ENCODE results near the gene SRC. TPM values are rescaled to one million over a fixed set of nuclear protein-coding genes. Genes with fewer than 3 reads are reported as not detected.
A peak's percentile ranks its signal among the peaks of the same experiment; 100 is the strongest.

The SRC gene
- total RNA-seq, 4 donors from 2014 or later, result 17.1 to 23.7 (median 17.8) TPM

DNA sequence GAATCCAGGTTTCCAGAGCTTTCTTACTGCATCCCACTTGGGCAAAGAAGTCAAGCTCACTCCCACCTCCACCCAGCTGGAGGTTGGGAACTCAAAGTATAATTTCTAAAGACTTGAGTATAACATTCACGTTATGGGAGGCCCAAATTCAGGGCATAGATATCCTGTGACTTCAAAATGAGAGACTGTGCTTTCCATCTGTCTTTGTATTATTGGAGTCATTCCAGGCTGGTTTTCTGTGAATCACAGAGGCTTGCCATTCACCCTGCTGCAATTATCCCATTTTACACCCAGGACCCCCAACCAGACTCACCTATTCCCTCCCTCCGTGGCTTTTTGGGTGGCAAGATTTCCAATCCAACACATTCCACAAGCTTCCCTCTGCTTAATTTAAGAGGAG lies 19.3 kb upstream of the SRC start:
- intact Hi-C loops (cut with DNase I), result no loop called here
- Histone ChIP-seq H3K36me3 (no peaks in the 10 kb centered on the region), H3K9me3 (no peaks in the 10 kb centered on the region), H3K27me3 (no peaks in the 10 kb centered on the region), H3K4me3 (replicated peaks in 1 of 3) (no peak overlapping the region), H3K27ac (no peak overlapping the region), H3K4me1 (no peaks in the 10 kb centered on the region)
- 84 to 88% methylated on average over 2 of the region's 2 CpGs for WGBS, 2 donors
- no peak for TF ChIP-seq POLR2A (IDR thresholded peaks at IDR 0.05)
- no peak for TF ChIP-seq CTCF (IDR thresholded peaks at IDR 0.05)
- DNase-seq, result no peak

DNA sequence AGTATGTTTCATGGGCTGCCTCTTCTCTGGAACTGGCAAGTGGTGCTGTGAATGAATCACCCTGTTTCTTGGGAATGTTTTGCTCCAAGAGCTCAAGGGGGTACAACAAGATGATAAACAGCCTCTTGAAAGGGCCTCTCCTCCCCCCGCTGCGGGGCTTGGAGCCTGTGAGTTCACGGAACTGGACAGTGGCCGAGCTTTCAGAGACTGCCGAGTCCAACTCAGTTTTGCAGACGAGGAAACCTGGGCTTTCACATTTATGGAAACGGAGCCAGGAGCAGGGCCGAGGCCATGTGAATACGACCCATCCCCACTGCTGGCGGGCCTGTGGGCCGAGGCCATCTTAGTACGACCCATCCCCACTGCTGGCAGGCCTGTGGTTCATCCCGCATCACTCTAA lies 18.2 kb upstream of the SRC start:
- no peaks in the 10 kb centered on the region for H3K4me1 ChIP-seq
- DNase-seq, result peak; percentile 32 to 38
- no peaks in the 10 kb centered on the region for H3K9me3 ChIP-seq
- TF ChIP-seq POLR2A (IDR thresholded peaks at IDR 0.05), result no peak
- no peak for TF ChIP-seq CTCF (IDR thresholded peaks at IDR 0.05)
- intact Hi-C loops (cut with DNase I), result no loop called here
- 63 to 67% methylated on average over 7 to 10 of the region's 13 CpGs for WGBS, 2 donors
- no peaks in the 10 kb centered on the region for H3K27me3 ChIP-seq
- H3K27ac ChIP-seq, result peak overlapping the region in 1 of 3 donors; percentile 5
- no peaks in the 10 kb centered on the region for H3K36me3 ChIP-seq
- no peak overlapping the region for H3K4me3 ChIP-seq (replicated peaks in 1 of 3)

DNA sequence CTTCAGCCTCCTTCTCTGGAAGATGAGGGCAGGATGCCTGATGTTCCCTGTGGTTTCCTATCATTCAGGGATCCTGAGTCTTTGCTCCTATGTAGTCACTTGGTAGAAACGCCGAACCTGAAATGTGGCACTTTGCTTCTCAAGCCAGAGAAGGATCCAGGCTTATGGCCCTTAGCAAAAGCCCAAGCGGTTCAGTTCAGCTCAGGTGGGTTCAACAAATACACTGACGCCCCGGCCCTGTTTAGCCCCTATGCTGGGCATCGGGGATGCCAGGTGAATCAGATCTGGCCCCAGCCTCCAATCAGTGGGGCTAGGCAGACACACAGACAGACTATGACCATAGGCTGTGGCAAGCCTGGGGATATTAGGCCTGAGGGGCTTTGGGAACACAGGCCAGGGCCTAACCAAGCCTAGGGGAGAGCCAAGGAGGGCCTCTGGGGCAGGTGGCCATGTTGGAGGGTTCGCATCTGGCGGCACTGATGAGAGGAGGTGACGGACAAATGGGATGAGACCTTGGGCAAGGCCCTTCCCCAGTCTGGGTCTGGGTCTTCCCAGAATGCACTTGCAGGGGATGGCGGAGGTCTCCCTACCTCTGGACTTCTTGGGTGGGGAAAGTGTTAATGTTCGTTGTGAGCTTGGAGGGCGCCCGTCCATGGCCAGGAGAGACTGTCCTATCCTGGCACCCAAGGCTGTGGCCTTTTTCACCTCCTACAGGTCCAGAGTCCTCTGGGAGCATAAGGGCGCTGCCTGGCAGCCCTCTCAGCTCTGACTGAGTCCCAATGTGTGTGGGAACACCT lies 17.6 kb upstream of the SRC start:
- H3K4me1 ChIP-seq, result no peaks in the 10 kb centered on the region
- 95% methylated on average over 12 to 14 of the region's 14 CpGs for WGBS, 2 donors
- no peaks in the 10 kb centered on the region for H3K27me3 ChIP-seq
- H3K4me3 ChIP-seq (replicated peaks in 1 of 3), result no peak overlapping the region
- DNase-seq, result no peak
- TF ChIP-seq POLR2A (IDR thresholded peaks at IDR 0.05) (no peak), CTCF (IDR thresholded peaks at IDR 0.05) (no peak)
- H3K27ac ChIP-seq, result peak overlapping the region in 1 of 3 donors; percentile 5
- intact Hi-C loops (cut with DNase I), result no loop called here
- H3K36me3 ChIP-seq, result no peaks in the 10 kb centered on the region
- H3K9me3 ChIP-seq, result no peaks in the 10 kb centered on the region

DNA sequence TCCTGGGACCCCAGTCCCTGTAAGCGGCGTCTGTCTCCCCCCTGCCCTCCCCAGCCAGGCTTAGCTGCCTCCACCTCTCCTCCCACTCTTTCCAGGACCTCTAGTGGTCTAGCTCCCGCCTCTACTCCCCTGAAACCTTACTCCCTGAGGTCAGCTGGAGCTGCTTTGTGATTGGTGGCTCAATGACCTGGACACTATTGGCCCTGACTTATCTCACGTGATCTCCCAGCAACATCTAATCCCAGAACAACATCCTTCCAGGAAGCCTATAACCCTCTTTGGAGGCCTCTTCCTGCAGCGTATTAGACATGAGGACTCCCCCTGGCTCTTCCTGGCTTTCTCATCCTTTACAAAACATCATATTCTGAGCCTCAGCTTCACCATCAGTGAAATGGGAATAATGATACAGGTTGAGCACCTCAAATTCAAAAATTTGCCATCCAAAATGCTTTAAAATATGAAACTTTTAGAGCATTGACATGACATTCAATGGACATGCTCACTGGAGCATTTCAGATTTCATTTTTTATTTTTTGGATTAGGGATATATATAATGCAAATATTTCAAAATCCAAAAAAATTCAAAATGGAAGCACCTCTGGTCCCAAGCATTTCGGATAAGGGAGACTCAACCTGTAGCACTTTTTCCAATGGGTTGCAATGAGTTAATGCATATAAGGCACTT lies 16.3 kb upstream of the SRC start:
- intact Hi-C loops (cut with DNase I), result no loop called here
- Histone ChIP-seq H3K36me3 (no peaks in the 10 kb centered on the region), H3K27ac (no peak overlapping the region), H3K27me3 (no peaks in the 10 kb centered on the region), H3K4me1 (no peaks in the 10 kb centered on the region), H3K4me3 (replicated peaks in 1 of 3) (no peak overlapping the region), H3K9me3 (no peaks in the 10 kb centered on the region)
- WGBS, 2 donors, result 82 to 84% methylated on average over 6 of the region's 6 CpGs
- DNase-seq, result no peak
- TF ChIP-seq POLR2A (IDR thresholded peaks at IDR 0.05) (no peak), CTCF (IDR thresholded peaks at IDR 0.05) (no peak)

- H3K27me3 ChIP-seq, result no peaks in the 10 kb centered on the region
- no peak overlapping the region for H3K4me3 ChIP-seq (replicated peaks in 1 of 3)
- no peak for DNase-seq
- TF ChIP-seq POLR2A (IDR thresholded peaks at IDR 0.05), result no peak
- TF ChIP-seq CTCF (IDR thresholded peaks at IDR 0.05), result no peak
- no peaks in the 10 kb centered on the region for H3K36me3 ChIP-seq
- intact Hi-C loops (cut with DNase I), result no loop called here
- H3K27ac ChIP-seq, result no peak overlapping the region
- H3K4me1 ChIP-seq, result no peaks in the 10 kb centered on the region
- WGBS, 2 donors, result 95% methylated on average over 6 of the region's 6 CpGs
- H3K9me3 ChIP-seq, result no peaks in the 10 kb centered on the region
These were observed 15.6 kb upstream of the SRC start for GRCh38 chr20:37330316-37330715.

Measured in thyroid gland (tissue), 4 donors.